GM12878 (cell line): ENCODE measurements around the gene CHCHD3. TPM values are rescaled to one million over a fixed set of nuclear protein-coding genes. Genes with fewer than 3 reads are reported as not detected.
A peak's percentile ranks its signal among the peaks of the same experiment; 100 is the strongest.

Experiments
- ATAC-seq: fragments of 200-7000 bp; cut with Tn5 transposase; 3 replicates; pipeline ENCODE4 v1.9.1; 2020; ENCODE audit warnings: mild to moderate bottlenecking, moderate library complexity
- BruUV-seq: library from RNA; stranded (reverse); fragments of 400-500 nt; replicated peaks from 2 replicates; lab custom pipeline; 2021; lab: Mats Ljungman, UMichigan
- CTCF ChIA-PET: fragments of 300-600 bp; sonication (Branson Sonifier 250); formaldehyde crosslinking; extraction: SDS; loops from one replicate; lab custom pipeline; 2021; ENCODE audit warnings: inconsistent platforms; lab: Yijun Ruan, JAX
- POLR2A ChIA-PET: fragments of 350-600 bp; formaldehyde crosslinking; extraction: SDS; loops from one replicate; lab custom pipeline; 2021; ENCODE audit warnings: inconsistent platforms; lab: Charles Lee
- RAD21 ChIA-PET: fragments of 300-600 bp; sonication (Branson Sonifier 250); formaldehyde crosslinking; loops from one replicate; lab custom pipeline; 2023; ENCODE audit warnings: antibody characterized with exemption; ENCODE audit not compliant: unreplicated experiment; lab: Charles Lee
- SMC1A ChIA-PET: fragments of 300-600 bp; sonication (Branson Sonifier 250); formaldehyde crosslinking; loops from one replicate; lab custom pipeline; 2023; ENCODE audit not compliant: unreplicated experiment, uncharacterized antibody; lab: Charles Lee
- DNase-seq: peaks from one replicate; pipeline ENCODE4 v3.0.0-alpha.2; 2011; ENCODE audit warnings: low read depth, low spot score
- FAIRE-seq: peaks from 3 replicates; lab custom pipeline; 2011; peaks lifted over from hg19 to GRCh38; lab: Jason Lieb, UNC
- H2AFZ ChIP-seq: 2 replicates; pipeline ENCODE4 v1.6.0; 2011; ENCODE audit warnings: low read depth, low read length, control low read depth; ENCODE audit not compliant: control insufficient read depth
- H3K27ac ChIP-seq: 2 replicates; pipeline ENCODE4 v1.5.1; 2011; ENCODE audit warnings: control low read depth; ENCODE audit not compliant: control insufficient read depth, insufficient read depth
- H3K27me3 ChIP-seq, 2 experiments: replicated peaks in 1 of 2; 2 replicates each; pipeline versions ENCODE4 v1.6.0 to v1.6.1; 2011; ENCODE audit warnings: low read length in 1 of 2; ENCODE audit not compliant: control insufficient read depth in 2 of 2, insufficient read depth in 2 of 2
- H3K36me3 ChIP-seq, 2 experiments: 2 replicates each; pipeline ENCODE4 v1.5.1; 2011; ENCODE audit warnings: low read length in 1 of 2; ENCODE audit not compliant: control insufficient read depth in 2 of 2, insufficient read depth in 2 of 2
- H3K4me1 ChIP-seq: 2 replicates; pipeline ENCODE4 v1.6.1; 2011; ENCODE audit warnings: mild to moderate bottlenecking, low read length, moderate library complexity, mixed read lengths; ENCODE audit not compliant: control insufficient read depth, insufficient read depth
- H3K4me2 ChIP-seq: 2 replicates; pipeline ENCODE4 v1.6.0; 2011; ENCODE audit warnings: control low read depth; ENCODE audit not compliant: control insufficient read depth, insufficient read depth
- H3K4me3 ChIP-seq: fragments of 200-600 bp; sonication (generic); 2 replicates; pipeline ENCODE4 v1.5.1; 2016
- H3K79me2 ChIP-seq: 2 replicates; pipeline ENCODE4 v1.6.0; 2011; ENCODE audit warnings: low read length; ENCODE audit not compliant: control insufficient read depth, insufficient read depth
- H3K9ac ChIP-seq: 2 replicates; pipeline ENCODE4 v1.8.0; 2011; ENCODE audit warnings: low read length, control low read depth, mixed read lengths; ENCODE audit not compliant: control insufficient read depth, insufficient read depth
- H3K9me3 ChIP-seq: replicated peaks from 3 replicates; pipeline ENCODE4 v1.5.1; 2011; ENCODE audit warnings: mild to moderate bottlenecking, low read length; ENCODE audit not compliant: control insufficient read depth, insufficient read depth
- H4K20me1 ChIP-seq: 2 replicates; pipeline ENCODE4 v1.6.0; 2011; ENCODE audit not compliant: control insufficient read depth, insufficient read depth
- BACH1 ChIP-seq: fragments of 450-650 bp; IDR thresholded peaks from 2 replicates; pipeline ENCODE4 v1.6.1; 2017; ENCODE audit warnings: mild to moderate bottlenecking, borderline replicate concordance
- BCL11A ChIP-seq: IDR thresholded peaks from 2 replicates; pipeline ENCODE4 v1.6.1; 2011; ENCODE audit warnings: low read depth, low read length
- BRCA1 ChIP-seq: IDR thresholded peaks from 2 replicates; pipeline ENCODE4 v1.6.1; 2011; ENCODE audit warnings: low read depth, low read length, improper control_type of control experiment
- CBFB ChIP-seq: IDR thresholded peaks from 2 replicates; pipeline ENCODE4 v1.6.1; 2016; ENCODE audit warnings: antibody characterized with exemption, low read depth
- CHD2 ChIP-seq: IDR thresholded peaks from 2 replicates; pipeline ENCODE4 v1.6.1; 2011; ENCODE audit warnings: low read depth, low read length, improper control_type of control experiment, borderline replicate concordance
- FOXM1 ChIP-seq: IDR thresholded peaks from 2 replicates; pipeline ENCODE4 v1.6.1; 2012; ENCODE audit warnings: low read depth, mild to moderate bottlenecking, inconsistent platforms, low read length, moderate library complexity
- HDAC2 ChIP-seq: fragments of 200-600 bp; sonication (generic); IDR thresholded peaks from 2 replicates; pipeline ENCODE4 v1.6.1; 2017
- IKZF1 ChIP-seq: fragments of 450-650 bp; conservative IDR thresholded peaks from 2 replicates; pipeline ENCODE4 v1.6.1; 2017; ENCODE audit warnings: antibody characterized with exemption, mild to moderate bottlenecking
- MLLT1 ChIP-seq: fragments of 450-650 bp; IDR thresholded peaks from 2 replicates; pipeline ENCODE4 v1.6.1; 2016; ENCODE audit warnings: mild to moderate bottlenecking
- MYC ChIP-seq: IDR thresholded peaks from 2 replicates; pipeline ENCODE4 v1.6.1; 2011; ENCODE audit warnings: mild to moderate bottlenecking, low read length, moderate library complexity, inconsistent platforms; ENCODE audit not compliant: insufficient read depth, insufficient replicate concordance, insufficient read length, severe bottlenecking
- NFYA ChIP-seq: IDR thresholded peaks from 2 replicates; pipeline ENCODE4 v1.6.1; 2011; ENCODE audit warnings: low read depth, mild to moderate bottlenecking, low read length, improper control_type of control experiment, borderline replicate concordance
- RAD21 ChIP-seq: IDR thresholded peaks from 2 replicates; pipeline ENCODE4 v1.6.1; 2011; ENCODE audit warnings: mild to moderate bottlenecking, low read depth, low read length, moderate library complexity; ENCODE audit not compliant: insufficient read depth
- RB1 ChIP-seq: fragments of 450-650 bp; formaldehyde crosslinking; IDR thresholded peaks from 2 replicates; pipeline ENCODE4 v1.6.1; 2017; ENCODE audit warnings: mild to moderate bottlenecking, borderline replicate concordance
- SMAD5 ChIP-seq: IDR thresholded peaks from 2 replicates; pipeline ENCODE4 v1.6.1; 2016; ENCODE audit warnings: antibody characterized with exemption, low read depth
- SPI1 ChIP-seq: IDR thresholded peaks from 2 replicates; pipeline ENCODE4 v1.6.1; 2011; ENCODE audit warnings: low read depth, mild to moderate bottlenecking, low read length, moderate library complexity, borderline replicate concordance; ENCODE audit not compliant: insufficient read depth
- TCF3 ChIP-seq: IDR thresholded peaks from 2 replicates; pipeline ENCODE4 v1.6.1; 2012; ENCODE audit warnings: low read depth, mild to moderate bottlenecking, low read length, borderline replicate concordance; ENCODE audit not compliant: insufficient read depth
- ZNF687 ChIP-seq: fragments of 450-650 bp; IDR thresholded peaks from 2 replicates; pipeline ENCODE4 v1.6.1; 2017; ENCODE audit warnings: mild to moderate bottlenecking, moderate library complexity
- ZSCAN29 ChIP-seq: fragments of 450-650 bp; IDR thresholded peaks from 2 replicates; pipeline ENCODE4 v1.6.1; 2017; ENCODE audit warnings: mild to moderate bottlenecking, moderate library complexity
- WGBS: methylation state at CpG from one replicate; pipeline ENCODE4 v1.1.6; 2016; ENCODE audit warnings: low lambda C conversion rate; ENCODE audit not compliant: insufficient replicate concordance, insufficient coverage; ENCODE audit errors: missing lambda C conversion rate; 5-methylcytosine and 5-hydroxymethylcytosine counted together
- in situ Hi-C: fragments of 300-500 bp; cut with MboI; formaldehyde crosslinking; loops from 9 replicates; pipeline ENCODE4 v1.14.3; 2018; ENCODE audit warnings: mixed read lengths
- intact Hi-C: fragments of 100-400 bp; cut with micrococcal nuclease; formaldehyde crosslinking; loops from one replicate; pipeline ENCODE4 v1.14.2; 2022; ENCODE audit not compliant: unreplicated experiment
- polyA plus RNA-seq, 11 experiments: library from polyadenylated mRNA; depleted of rRNA in 4 of 11; unstranded in 6 of 11; stranded (reverse) in 5 of 11; fragments of >200 nt; fragmentation: Nextera tagmentation in 4 of 11; fragmentation: Illumina TruSeq in 1 of 11; extraction: Ambion mirVana in 4 of 11; extraction: Trizol in 1 of 11; gene quantifications; 1 replicate in 1 of 11; 2 replicates in 10 of 11; pipeline versions ENCODE4 v1.2.1 to v1.2.3, GENCODE V29; 2011 to 2016; ENCODE audit warnings: inconsistent platforms in 2 of 11, missing spikeins in 2 of 11, low read depth in 1 of 11
- total RNA-seq, 4 experiments: library from RNA; depleted of rRNA in 3 of 4; stranded (reverse); fragments of >200 nt in 3 of 4; fragmentation: Illumina TruSeq in 1 of 4; extraction: Trizol in 1 of 4; gene quantifications; 2 replicates each; pipeline versions ENCODE4 v1.2.1 to v1.2.3, GENCODE V29; 2013 to 2021

The CHCHD3 gene
- total and polyA plus RNA-seq, 10 of the 15 experiments (the other 5 are each of a cell fraction or from before 2014, with no cell fraction given) = 38.3 to 178 (median 96.2) TPM

GRCh38 chr7:132965951-132966350 lies 115.9 kb downstream of the CHCHD3 start:
- ChIA-PET CTCF (interaction anchor here (1.6 kb wide), 1 partner anchor 10 kb away, joined by 6 read pairs; no protein-coding TSS in a partner anchor), POLR2A (interaction anchor here (0.5 kb wide), 1 partner anchor 383 kb away, joined by 3 read pairs; no protein-coding TSS in a partner anchor), RAD21 (no interaction called here), SMC1A (interaction anchor here (1.2 to 1.7 kb wide), 2 partner anchors 10 to 14 kb away, joined by 3 to 7 read pairs; no protein-coding TSS in a partner anchor)
- 79% methylated on average over 3 of the region's 3 CpGs for WGBS
- TF ChIP-seq ZNF687 = no peak
- TF ChIP-seq NFYA = no peak
- no peak for TF ChIP-seq BCL11A
- TF ChIP-seq SMAD5 = no peak
- TF ChIP-seq ZSCAN29 = no peak
- TF ChIP-seq IKZF1 = no peak
- no peak for TF ChIP-seq BRCA1
- TF ChIP-seq CHD2 = no peak
- TF ChIP-seq FOXM1 = no peak
- TF ChIP-seq HDAC2 = no peak
- TF ChIP-seq CBFB = no peak
- TF ChIP-seq RB1 = no peak
- no peak for TF ChIP-seq BACH1
- TF ChIP-seq RAD21 = no peak
- TF ChIP-seq MYC = no peak
- no peak for TF ChIP-seq SPI1
- TF ChIP-seq MLLT1 = no peak
- TF ChIP-seq TCF3 = no peak
- ATAC-seq (no peak), FAIRE-seq (peak; percentile 23), DNase-seq (no peak)
- Histone ChIP-seq H3K27me3 (no peaks in the 10 kb centered on the region), H4K20me1 (no peaks in the 10 kb centered on the region), H2AFZ (no peak overlapping the region), H3K4me1 (no peaks in the 10 kb centered on the region), H3K79me2 (no peaks in the 10 kb centered on the region), H3K27ac (no peak overlapping the region), H3K4me3 (no peak overlapping the region), H3K9ac (no peak overlapping the region), H3K36me3 (no peaks in the 10 kb centered on the region), H3K4me2 (no peak overlapping the region), H3K9me3 (no peaks in the 10 kb centered on the region)
- no TSS peak for BruUV-seq
- intact Hi-C loops (no loop called here), in situ Hi-C loops (no loop called here)
